Epidermal melanocyte (primary cell): ENCODE measurements around the gene TTPAL.
A peak's percentile ranks its signal among the peaks of the same experiment; 100 is the strongest.

Experiments used
- DNase-seq: peaks from one replicate; pipeline ENCODE4 v3.0.0; 2011; ENCODE audit warnings: low spot score; ENCODE audit not compliant: insufficient read length

Gene TTPAL

GRCh38 chr20:44497761-44498160 lies 22.1 kb downstream of the TTPAL start:
- no peak for DNase-seq

GRCh38 chr20:44500221-44500620 lies 24.5 kb downstream of the TTPAL start:
- DNase-seq: no peak

GRCh38 chr20:44501448-44501847 lies 25.8 kb downstream of the TTPAL start:
- DNase-seq: no peak

GRCh38 chr20:44502968-44503367 lies 27.3 kb downstream of the TTPAL start:
- no peak for DNase-seq

GRCh38 chr20:44504402-44505307 lies 29.0 kb downstream of the TTPAL start:
- DNase-seq: no peak

GRCh38 chr20:44509762-44510161 lies 34.1 kb downstream of the TTPAL start:
- DNase-seq: no peak

GRCh38 chr20:44513871-44514270 lies 38.2 kb downstream of the TTPAL start:
- no peak for DNase-seq

- no peak for DNase-seq
Measured at GRCh38 chr20:44516491-44516890, 40.8 kb downstream of the TTPAL start.

- DNase-seq: no peak
Measured at GRCh38 chr20:44517454-44517853, 41.8 kb downstream of the TTPAL start.

GRCh38 chr20:44518248-44518647 lies 42.6 kb downstream of the TTPAL start:
- DNase-seq: no peak

- no peak for DNase-seq
Measured at GRCh38 chr20:44520881-44521280, 45.2 kb downstream of the TTPAL start.

GRCh38 chr20:44521484-44522481 lies 46.1 kb downstream of the TTPAL start, which contains the start of gene SERINC3:
SERINC3 (minus strand) TSS chr20:44522070; CDS start chr20:44521951, 119 bp downstream.
- peak; percentile 89 for DNase-seq

GRCh38 chr20:44522841-44523240 lies 47.2 kb downstream of the TTPAL start:
- no peak for DNase-seq

GRCh38 chr20:44523746-44524145 lies 48.1 kb downstream of the TTPAL start:
- no peak for DNase-seq

GRCh38 chr20:44526129-44526528 lies 50.5 kb downstream of the TTPAL start:
- no peak for DNase-seq

GRCh38 chr20:44527716-44528199 lies 52.1 kb downstream of the TTPAL start:
- DNase-seq: no peak

GRCh38 chr20:44528309-44528708 lies 52.6 kb downstream of the TTPAL start:
- DNase-seq: no peak

GRCh38 chr20:44532259-44532980 lies 56.7 kb downstream of the TTPAL start:
- DNase-seq: no peak

GRCh38 chr20:44532981-44533331 lies 57.3 kb downstream of the TTPAL start:
- DNase-seq: no peak

GRCh38 chr20:44533928-44534327 lies 58.3 kb downstream of the TTPAL start:
- DNase-seq: no peak

GRCh38 chr20:44536175-44536574 lies 60.5 kb downstream of the TTPAL start:
- no peak for DNase-seq
